ENCODE data around the gene WIPF2.

DNA sequence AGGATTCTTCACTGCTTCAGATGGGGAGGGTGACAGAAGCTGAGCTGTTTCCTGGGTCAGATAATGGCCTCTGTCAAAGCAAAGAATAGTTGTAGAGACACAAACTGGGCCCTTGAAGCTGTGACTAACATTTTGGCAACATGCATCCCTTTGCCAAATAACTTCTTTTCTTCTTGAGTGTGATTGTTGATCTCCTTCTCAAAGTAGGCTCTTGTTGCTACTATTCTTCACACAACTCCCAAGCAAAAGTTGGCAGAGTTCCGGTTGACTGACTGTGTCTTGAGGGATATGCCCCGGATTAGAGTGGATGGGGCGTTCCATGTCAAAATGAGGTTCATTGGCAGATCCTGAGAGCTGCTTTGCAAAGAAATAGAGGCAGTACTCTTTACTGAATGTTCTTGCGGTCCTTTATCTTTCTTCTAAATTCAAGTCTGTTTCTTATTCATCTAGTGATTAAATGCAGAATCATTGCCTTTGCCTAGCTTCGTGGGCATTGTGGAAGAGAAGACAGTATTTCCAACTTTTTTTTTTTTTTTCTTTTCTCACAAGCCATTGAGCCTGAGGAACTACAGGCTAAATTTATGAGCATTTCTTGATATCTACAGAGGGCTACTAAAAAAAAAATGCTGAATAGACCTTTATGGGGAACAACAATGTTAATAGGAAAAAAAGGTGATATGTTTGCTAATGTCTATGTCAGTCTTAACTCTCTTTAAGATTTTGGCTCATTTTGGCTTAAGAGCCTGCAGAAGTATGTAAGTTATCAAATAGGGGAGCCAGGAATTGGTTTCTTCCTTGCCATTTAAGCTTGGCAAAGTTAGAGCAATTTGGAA, 5.8 kb downstream of the WIPF2 start:
- TF ChIP-seq, protein P1, sequence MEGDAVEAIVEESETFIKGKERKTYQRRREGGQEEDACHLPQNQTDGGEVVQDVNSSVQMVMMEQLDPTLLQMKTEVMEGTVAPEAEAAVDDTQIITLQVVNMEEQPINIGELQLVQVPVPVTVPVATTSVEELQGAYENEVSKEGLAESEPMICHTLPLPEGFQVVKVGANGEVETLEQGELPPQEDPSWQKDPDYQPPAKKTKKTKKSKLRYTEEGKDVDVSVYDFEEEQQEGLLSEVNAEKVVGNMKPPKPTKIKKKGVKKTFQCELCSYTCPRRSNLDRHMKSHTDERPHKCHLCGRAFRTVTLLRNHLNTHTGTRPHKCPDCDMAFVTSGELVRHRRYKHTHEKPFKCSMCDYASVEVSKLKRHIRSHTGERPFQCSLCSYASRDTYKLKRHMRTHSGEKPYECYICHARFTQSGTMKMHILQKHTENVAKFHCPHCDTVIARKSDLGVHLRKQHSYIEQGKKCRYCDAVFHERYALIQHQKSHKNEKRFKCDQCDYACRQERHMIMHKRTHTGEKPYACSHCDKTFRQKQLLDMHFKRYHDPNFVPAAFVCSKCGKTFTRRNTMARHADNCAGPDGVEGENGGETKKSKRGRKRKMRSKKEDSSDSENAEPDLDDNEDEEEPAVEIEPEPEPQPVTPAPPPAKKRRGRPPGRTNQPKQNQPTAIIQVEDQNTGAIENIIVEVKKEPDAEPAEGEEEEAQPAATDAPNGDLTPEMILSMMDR (IDR thresholded peaks at IDR 0.05), result no peak
- no peak for TF ChIP-seq POLR2A (IDR thresholded peaks at IDR 0.05)

Measured in esophagus squamous epithelium (tissue), 4 donors.